Measurements from ENCODE around the gene TBK1. TPM values are rescaled to one million over a fixed set of nuclear protein-coding genes. Genes with fewer than 3 reads are reported as not detected.
A peak's percentile ranks its signal among the peaks of the same experiment; 100 is the strongest.

TBK1 gene
- polyA plus RNA-seq, 3 donors = 14.3 to 24.7 (median 15.5) TPM

- Histone ChIP-seq H3K9me3 (replicated peaks in 1 of 2; ENCODE audit: control insufficient read depth in 1 of 2, insufficient read depth in 1 of 2, low read length in 2 of 2) (no peaks in the 10 kb centered on the region), H3K27me3 (ENCODE audit: control insufficient read depth in 2 of 2, insufficient read depth in 2 of 2, low read length in 2 of 2) (no peaks in the 10 kb centered on the region), H2AFZ (ENCODE audit: insufficient read depth, low read depth, low read length, poor library complexity, severe bottlenecking) (no peak overlapping the region), H3K36me3 (replicated peaks in 1 of 2; ENCODE audit: control insufficient read depth in 1 of 2, insufficient read depth in 2 of 2, low read length in 2 of 2) (peaks cover 21 to 36% of the 10 kb centered on the region in 2 donors), H3K79me2 (ENCODE audit: insufficient read depth, low read length) (peaks cover 41% of the 10 kb centered on the region), H3K9ac (ENCODE audit: insufficient read depth, low read length, poor library complexity, severe bottlenecking) (no peak overlapping the region), H3K4me3 (replicated peaks in 1 of 3; ENCODE audit: low read depth in 2 of 3, low read length in 3 of 3) (no peak overlapping the region), H4K20me1 (ENCODE audit: insufficient read depth, low read length) (peaks cover 17% of the 10 kb centered on the region), H3K27ac (ENCODE audit: low read depth in 1 of 2, low read length in 2 of 2) (no peak overlapping the region), H3K4me1 (ENCODE audit: control insufficient read depth in 1 of 2, insufficient read depth in 2 of 2, low read length in 2 of 2) (peaks cover 8 to 20% of the 10 kb centered on the region in 2 donors), H3K4me2 (replicated peaks; ENCODE audit: extremely low read depth, low read length, poor library complexity, severe bottlenecking) (no peak overlapping the region)
- Mint-ChIP-seq H3K27me3 (ENCODE audit: low read depth in 3 of 3) (no peaks in the 10 kb centered on the region), H3K9me3 (no peaks in the 10 kb centered on the region), H3K4me1 (peaks cover 16% of the 10 kb centered on the region), H3K27ac (no peak overlapping the region), H3K4me3 (no peak overlapping the region), H3K36me3 (peaks cover 27 to 34% of the 10 kb centered on the region in 2 donors)
- intact Hi-C loops (cut with micrococcal nuclease) = loop anchor here (5.0 to 10.0 kb wide), 3 partner anchors 45 to 175 kb away; partner anchors contain the start of gene XPOT (in 2 of the 2)
- no peak for TF ChIP-seq CTCF (IDR thresholded peaks at IDR 0.05)
- WGBS (ENCODE audit: insufficient coverage) = no CpG with 5 or more reads among the region's 2 CpGs
- no peak for DNase-seq
These were observed 1.8 kb upstream of the TBK1 start for GRCh38 chr12:64450057-64450640.

- TF ChIP-seq CTCF (IDR thresholded peaks at IDR 0.05) = no peak
- peak overlapping the region; percentile 98 for H3K9ac ChIP-seq (ENCODE audit: insufficient read depth, low read length, poor library complexity, severe bottlenecking)
- intact Hi-C loops (cut with micrococcal nuclease) = loop anchor here (5.0 to 10.0 kb wide), 3 partner anchors 46 to 174 kb away; partner anchors contain the start of gene XPOT (in 2 of the 2)
- Mint-ChIP-seq H3K27ac (peak overlapping the region; percentile 90 to 94 (median 91)), H3K4me3 (peak overlapping the region; percentile 91 to 96), H3K36me3 (peaks cover 25 to 28% of the 10 kb centered on the region in 2 donors), H3K4me1 (peaks cover 18% of the 10 kb centered on the region), H3K9me3 (no peaks in the 10 kb centered on the region), H3K27me3 (ENCODE audit: low read depth in 3 of 3) (no peaks in the 10 kb centered on the region)
- H3K4me3 ChIP-seq (replicated peaks in 1 of 3; ENCODE audit: low read depth in 2 of 3, low read length in 3 of 3) = peak overlapping the region; percentile 70 to 98 (median 71)
- H3K4me2 ChIP-seq (replicated peaks; ENCODE audit: extremely low read depth, low read length, poor library complexity, severe bottlenecking) = peak overlapping the region; percentile 98
- peak; percentile 30 to 76 (median 51) for DNase-seq
- 0% methylated on average over 3 of the region's 8 CpGs for WGBS (ENCODE audit: insufficient coverage)
- H3K27ac ChIP-seq (ENCODE audit: low read depth in 1 of 2, low read length in 2 of 2) = peak overlapping the region in 1 of 2 donors; percentile 98
- H3K27me3 ChIP-seq (ENCODE audit: control insufficient read depth in 2 of 2, insufficient read depth in 2 of 2, low read length in 2 of 2) = no peaks in the 10 kb centered on the region
- H3K36me3 ChIP-seq (replicated peaks in 1 of 2; ENCODE audit: control insufficient read depth in 1 of 2, insufficient read depth in 2 of 2, low read length in 2 of 2) = peaks cover 14 to 30% of the 10 kb centered on the region in 2 donors
- H3K4me1 ChIP-seq (ENCODE audit: control insufficient read depth in 1 of 2, insufficient read depth in 2 of 2, low read length in 2 of 2) = peaks cover 8 to 20% of the 10 kb centered on the region in 2 donors
- no peaks in the 10 kb centered on the region for H3K9me3 ChIP-seq (replicated peaks in 1 of 2; ENCODE audit: control insufficient read depth in 1 of 2, insufficient read depth in 1 of 2, low read length in 2 of 2)
- peaks cover 48% of the 10 kb centered on the region for H3K79me2 ChIP-seq (ENCODE audit: insufficient read depth, low read length)
- peaks cover 23% of the 10 kb centered on the region for H4K20me1 ChIP-seq (ENCODE audit: insufficient read depth, low read length)
- H2AFZ ChIP-seq (ENCODE audit: insufficient read depth, low read depth, low read length, poor library complexity, severe bottlenecking) = peak overlapping the region; percentile 100
These were observed 1.0 kb upstream of the TBK1 start for GRCh38 chr12:64450711-64451486.

Data from CD14-positive monocyte (primary cell).